ENCODE data around the gene CCDC28B.
A peak's percentile ranks its signal among the peaks of the same experiment; 100 is the strongest.

CCDC28B gene

GRCh38 chr1:32195972-32196823 is 4.2 kb upstream of the CCDC28B start:
- no peaks in the 10 kb centered on the region for H3K9me3 ChIP-seq (ENCODE audit: control insufficient read depth, insufficient read depth, low read length)
- peaks cover 52% of the 10 kb centered on the region for H3K36me3 ChIP-seq (ENCODE audit: control insufficient read depth, insufficient read depth, low read length)
- no peak overlapping the region for H3K4me3 ChIP-seq (ENCODE audit: low read depth, low read length)
- H3K4me1 ChIP-seq (ENCODE audit: control insufficient read depth, insufficient read depth, low read length) = no peaks in the 10 kb centered on the region
- H3K27me3 ChIP-seq (ENCODE audit: control insufficient read depth, insufficient read depth, low read length) = no peaks in the 10 kb centered on the region
- H3K9ac ChIP-seq (ENCODE audit: low read depth, low read length) = no peak overlapping the region

- Histone ChIP-seq H3K4me1 (ENCODE audit: control insufficient read depth, insufficient read depth, low read length) (peaks cover 4% of the 10 kb centered on the region), H3K9ac (ENCODE audit: low read depth, low read length) (no peak overlapping the region), H3K4me3 (ENCODE audit: low read depth, low read length) (no peak overlapping the region), H3K27me3 (ENCODE audit: control insufficient read depth, insufficient read depth, low read length) (no peaks in the 10 kb centered on the region), H3K9me3 (ENCODE audit: control insufficient read depth, insufficient read depth, low read length) (no peaks in the 10 kb centered on the region), H3K36me3 (ENCODE audit: control insufficient read depth, insufficient read depth, low read length) (peaks cover 43% of the 10 kb centered on the region)
These were observed 3.3 kb upstream of the CCDC28B start for GRCh38 chr1:32197074-32197473.

- H3K4me1 ChIP-seq (ENCODE audit: control insufficient read depth, insufficient read depth, low read length) = peaks cover 6% of the 10 kb centered on the region
- no peak overlapping the region for H3K9ac ChIP-seq (ENCODE audit: low read depth, low read length)
- H3K27me3 ChIP-seq (ENCODE audit: control insufficient read depth, insufficient read depth, low read length) = no peaks in the 10 kb centered on the region
- H3K4me3 ChIP-seq (ENCODE audit: low read depth, low read length) = no peak overlapping the region
- no peaks in the 10 kb centered on the region for H3K9me3 ChIP-seq (ENCODE audit: control insufficient read depth, insufficient read depth, low read length)
- peaks cover 36% of the 10 kb centered on the region for H3K36me3 ChIP-seq (ENCODE audit: control insufficient read depth, insufficient read depth, low read length)
These were observed 2.6 kb upstream of the CCDC28B start for GRCh38 chr1:32197837-32198236.

- H3K4me1 ChIP-seq (ENCODE audit: control insufficient read depth, insufficient read depth, low read length) = peaks cover 6% of the 10 kb centered on the region
- no peaks in the 10 kb centered on the region for H3K9me3 ChIP-seq (ENCODE audit: control insufficient read depth, insufficient read depth, low read length)
- peaks cover under 1% of the 10 kb centered on the region for H3K27me3 ChIP-seq (ENCODE audit: control insufficient read depth, insufficient read depth, low read length)
- H3K36me3 ChIP-seq (ENCODE audit: control insufficient read depth, insufficient read depth, low read length) = peaks cover 31% of the 10 kb centered on the region
- no peak overlapping the region for H3K9ac ChIP-seq (ENCODE audit: low read depth, low read length)
- no peak overlapping the region for H3K4me3 ChIP-seq (ENCODE audit: low read depth, low read length)
These were observed 2.0 kb upstream of the CCDC28B start for GRCh38 chr1:32198237-32199042.

GRCh38 chr1:32199043-32199716 is 1.2 kb upstream of the CCDC28B start:
- Histone ChIP-seq H3K27me3 (ENCODE audit: control insufficient read depth, insufficient read depth, low read length) (peaks cover 8% of the 10 kb centered on the region), H3K4me3 (ENCODE audit: low read depth, low read length) (no peak overlapping the region), H3K9me3 (ENCODE audit: control insufficient read depth, insufficient read depth, low read length) (no peaks in the 10 kb centered on the region), H3K9ac (ENCODE audit: low read depth, low read length) (peak overlapping the region; percentile 14), H3K36me3 (ENCODE audit: control insufficient read depth, insufficient read depth, low read length) (peaks cover 25% of the 10 kb centered on the region), H3K4me1 (ENCODE audit: control insufficient read depth, insufficient read depth, low read length) (peaks cover 6% of the 10 kb centered on the region)

GRCh38 chr1:32199717-32200072 is 700 bp upstream of the CCDC28B start:
- peaks cover 21% of the 10 kb centered on the region for H3K36me3 ChIP-seq (ENCODE audit: control insufficient read depth, insufficient read depth, low read length)
- H3K9me3 ChIP-seq (ENCODE audit: control insufficient read depth, insufficient read depth, low read length) = no peaks in the 10 kb centered on the region
- peaks cover 7% of the 10 kb centered on the region for H3K4me1 ChIP-seq (ENCODE audit: control insufficient read depth, insufficient read depth, low read length)
- peaks cover 13% of the 10 kb centered on the region for H3K27me3 ChIP-seq (ENCODE audit: control insufficient read depth, insufficient read depth, low read length)
- peak overlapping the region; percentile 63 for H3K4me3 ChIP-seq (ENCODE audit: low read depth, low read length)
- peak overlapping the region; percentile 14 for H3K9ac ChIP-seq (ENCODE audit: low read depth, low read length)

- peaks cover 10% of the 10 kb centered on the region for H3K4me1 ChIP-seq (ENCODE audit: control insufficient read depth, insufficient read depth, low read length)
These were observed 838 bp downstream of the CCDC28B start for GRCh38 chr1:32201011-32201855.

GRCh38 chr1:32204943-32205361 is 4.6 kb downstream of the CCDC28B start:
- Histone ChIP-seq H3K4me1 (ENCODE audit: control insufficient read depth, insufficient read depth, low read length) (peaks cover 12% of the 10 kb centered on the region), H3K36me3 (ENCODE audit: control insufficient read depth, insufficient read depth, low read length) (no peaks in the 10 kb centered on the region), H3K4me3 (ENCODE audit: low read depth, low read length) (peak overlapping the region; percentile 96), H3K27me3 (ENCODE audit: control insufficient read depth, insufficient read depth, low read length) (peaks cover 16% of the 10 kb centered on the region), H3K9ac (ENCODE audit: low read depth, low read length) (peak overlapping the region; percentile 24), H3K9me3 (ENCODE audit: control insufficient read depth, insufficient read depth, low read length) (no peaks in the 10 kb centered on the region)

More at GRCh38 chr1:32201011-32201855, 838 bp downstream of the CCDC28B start:
- H3K9ac ChIP-seq (ENCODE audit: low read depth, low read length) = no peak overlapping the region
- peaks cover 7% of the 10 kb centered on the region for H3K36me3 ChIP-seq (ENCODE audit: control insufficient read depth, insufficient read depth, low read length)
- no peaks in the 10 kb centered on the region for H3K9me3 ChIP-seq (ENCODE audit: control insufficient read depth, insufficient read depth, low read length)
- peak overlapping the region; percentile 63 for H3K4me3 ChIP-seq (ENCODE audit: low read depth, low read length)
- H3K27me3 ChIP-seq (ENCODE audit: control insufficient read depth, insufficient read depth, low read length) = peaks cover 16% of the 10 kb centered on the region

- H3K36me3 ChIP-seq (ENCODE audit: control insufficient read depth, insufficient read depth, low read length) = no peaks in the 10 kb centered on the region
- no peaks in the 10 kb centered on the region for H3K9me3 ChIP-seq (ENCODE audit: control insufficient read depth, insufficient read depth, low read length)
- H3K4me3 ChIP-seq (ENCODE audit: low read depth, low read length) = peak within 1 kb of the TSS; percentile 96
- H3K4me1 ChIP-seq (ENCODE audit: control insufficient read depth, insufficient read depth, low read length) = peaks cover 12% of the 10 kb centered on the region
- peak within 1 kb of the TSS; percentile 87 for H3K9ac ChIP-seq (ENCODE audit: low read depth, low read length)
- H3K27me3 ChIP-seq (ENCODE audit: control insufficient read depth, insufficient read depth, low read length) = peaks cover 16% of the 10 kb centered on the region
These were observed 5.3 kb downstream of the CCDC28B start, which contains the start of gene IQCC for GRCh38 chr1:32205401-32206370. Gene IQCC (plus strand): TSS chr1:32205671. CDS start chr1:32205682, 11 bp downstream.

- Histone ChIP-seq H3K36me3 (ENCODE audit: control insufficient read depth, insufficient read depth, low read length) (no peaks in the 10 kb centered on the region), H3K4me3 (ENCODE audit: low read depth, low read length) (no peak overlapping the region), H3K4me1 (ENCODE audit: control insufficient read depth, insufficient read depth, low read length) (peaks cover 6% of the 10 kb centered on the region), H3K9me3 (ENCODE audit: control insufficient read depth, insufficient read depth, low read length) (no peaks in the 10 kb centered on the region), H3K9ac (ENCODE audit: low read depth, low read length) (no peak overlapping the region), H3K27me3 (ENCODE audit: control insufficient read depth, insufficient read depth, low read length) (peaks cover 15% of the 10 kb centered on the region)
These were observed 8.1 kb downstream of the CCDC28B start for GRCh38 chr1:32208469-32208868.
